Measurements from ENCODE around the gene C16orf96. TPM values are rescaled to one million over a fixed set of nuclear protein-coding genes. Genes with fewer than 3 reads are reported as not detected.

Gene C16orf96
- total and polyA plus RNA-seq, 7 experiments from 2014 or later: 0.17 to 0.70 (median 0.64) TPM; not detected in 2

- CTCF ChIA-PET: interaction anchor here (0.6 to 2.0 kb wide), 5 partner anchors 16 to 61 kb away, joined by 3 to 6 read pairs (median 3); no protein-coding TSS in a partner anchor
- POLR2A ChIA-PET: interaction anchor here (0.9 to 2.0 kb wide), 6 partner anchors 10 to 42 kb away, joined by 3 to 6 read pairs (median 4); no protein-coding TSS in a partner anchor
- H3K4me3 ChIP-seq (ENCODE audit: low read length): no peak overlapping the region
- Mint-ChIP-seq H3K4me1 (peaks cover 27 to 88% (median 55%) of the 10 kb centered on the region in 7 donors), H3K36me3 (peaks cover 7 to 15% (median 11%) of the 10 kb centered on the region in 5 donors), H3K4me3 (peak overlapping the region; percentile 60 to 87 (median 72)), H3K27me3 (no peaks in the 10 kb centered on the region), H3K9me3 (peaks cover 0 to 3% (median 0%) of the 10 kb centered on the region in 11 donors), H3K27ac (peak overlapping the region; percentile 82 to 97 (median 90))
- ATAC-seq (peak; percentile 64), DNase-seq (peak in 7 of 9 donors; percentile 27 to 53 (median 31))
- intact Hi-C loops (cut with micrococcal nuclease): loop anchor here (1.0 kb wide), 1 partner anchor 9 kb away; the partner anchor contains the start of gene CDIP1 (in 2 of the 2)
- peak overlapping the region; percentile 34 for H3K27ac ChIP-seq (ENCODE audit: low read depth, low read length)
- peaks cover 0 to 10% (median 0%) of the 10 kb centered on the region in 3 experiments for H3K36me3 ChIP-seq (ENCODE audit: control insufficient read depth in 2 of 3, insufficient read depth in 3 of 3, low read length in 3 of 3)
- H3K4me1 ChIP-seq (ENCODE audit: control insufficient read depth in 2 of 2, insufficient read depth in 2 of 2, low read length in 2 of 2): peaks cover 0 to 25% of the 10 kb centered on the region in 2 donors
- H3K27me3 ChIP-seq (ENCODE audit: control insufficient read depth in 2 of 2, insufficient read depth in 2 of 2, low read length in 2 of 2): no peaks in the 10 kb centered on the region
- H3K9me3 ChIP-seq (ENCODE audit: control insufficient read depth in 2 of 3, low read length in 3 of 3): no peaks in the 10 kb centered on the region
These were observed 26.8 kb upstream of the C16orf96 start for GRCh38 chr16:4529085-4530060.

- Mint-ChIP-seq H3K4me1 (peaks cover 38 to 96% (median 66%) of the 10 kb centered on the region in 7 donors), H3K9me3 (peaks cover 0 to 3% (median 0%) of the 10 kb centered on the region in 11 donors), H3K4me3 (peak overlapping the region in 1 of 10 donors; percentile 18), H3K36me3 (peaks cover 7 to 15% (median 12%) of the 10 kb centered on the region in 5 donors), H3K27me3 (no peaks in the 10 kb centered on the region), H3K27ac (peak overlapping the region in 5 of 9 donors; percentile 45 to 89 (median 56))
- Histone ChIP-seq H3K36me3 (ENCODE audit: control insufficient read depth in 2 of 3, insufficient read depth in 3 of 3, low read length in 3 of 3) (peaks cover 0 to 10% (median 0%) of the 10 kb centered on the region in 3 experiments), H3K9me3 (ENCODE audit: control insufficient read depth in 2 of 3, low read length in 3 of 3) (no peaks in the 10 kb centered on the region), H3K27ac (ENCODE audit: low read depth, low read length) (no peak overlapping the region), H3K27me3 (ENCODE audit: control insufficient read depth in 2 of 2, insufficient read depth in 2 of 2, low read length in 2 of 2) (no peaks in the 10 kb centered on the region), H3K4me3 (ENCODE audit: low read length) (no peak overlapping the region), H3K4me1 (ENCODE audit: control insufficient read depth in 2 of 2, insufficient read depth in 2 of 2, low read length in 2 of 2) (peaks cover 5 to 43% of the 10 kb centered on the region in 2 donors)
- intact Hi-C loops (cut with micrococcal nuclease): no loop called here
- no peak for DNase-seq
- no peak for ATAC-seq
- ChIA-PET CTCF (interaction anchor here (1.5 to 1.8 kb wide), 2 partner anchors 17 to 24 kb away, joined by 4 to 5 read pairs; no protein-coding TSS in a partner anchor), POLR2A (interaction anchor here (1.5 to 1.8 kb wide), 2 partner anchors 13 to 17 kb away, joined by 4 to 6 read pairs; no protein-coding TSS in a partner anchor)
These were observed 24.3 kb upstream of the C16orf96 start for GRCh38 chr16:4531811-4532210.

GRCh38 chr16:4532238-4532637, 23.9 kb upstream of the C16orf96 start:
- no peak for DNase-seq
- ATAC-seq: no peak
- Mint-ChIP-seq H3K27ac (peak overlapping the region in 6 of 9 donors; percentile 45 to 89 (median 72)), H3K36me3 (peaks cover 7 to 14% (median 12%) of the 10 kb centered on the region in 5 donors), H3K9me3 (peaks cover 0 to 3% (median 0%) of the 10 kb centered on the region in 11 donors), H3K27me3 (no peaks in the 10 kb centered on the region), H3K4me1 (peaks cover 41 to 96% (median 69%) of the 10 kb centered on the region in 7 donors), H3K4me3 (peak overlapping the region in 1 of 10 donors; percentile 18)
- no peak overlapping the region for H3K4me3 ChIP-seq (ENCODE audit: low read length)
- H3K9me3 ChIP-seq (ENCODE audit: control insufficient read depth in 2 of 3, low read length in 3 of 3): no peaks in the 10 kb centered on the region
- H3K27ac ChIP-seq (ENCODE audit: low read depth, low read length): no peak overlapping the region
- peaks cover 5 to 46% of the 10 kb centered on the region in 2 donors for H3K4me1 ChIP-seq (ENCODE audit: control insufficient read depth in 2 of 2, insufficient read depth in 2 of 2, low read length in 2 of 2)
- ChIA-PET POLR2A (interaction anchor here (0.9 to 1.8 kb wide), 3 partner anchors 14 to 54 kb away, joined by 4 to 6 read pairs (median 4); no protein-coding TSS in a partner anchor), CTCF (interaction anchor here (1.5 kb wide), 1 partner anchor 24 kb away, joined by 5 read pairs; no protein-coding TSS in a partner anchor)
- peaks cover 0 to 10% (median 0%) of the 10 kb centered on the region in 3 experiments for H3K36me3 ChIP-seq (ENCODE audit: control insufficient read depth in 2 of 3, insufficient read depth in 3 of 3, low read length in 3 of 3)
- no peaks in the 10 kb centered on the region for H3K27me3 ChIP-seq (ENCODE audit: control insufficient read depth in 2 of 2, insufficient read depth in 2 of 2, low read length in 2 of 2)
- intact Hi-C loops (cut with micrococcal nuclease): no loop called here

GRCh38 chr16:4533490-4533889, 22.6 kb upstream of the C16orf96 start:
- ATAC-seq (no peak), DNase-seq (no peak)
- H3K4me3 ChIP-seq (ENCODE audit: low read length): no peak overlapping the region
- intact Hi-C loops (cut with micrococcal nuclease): no loop called here
- H3K9me3 ChIP-seq (ENCODE audit: control insufficient read depth in 2 of 3, low read length in 3 of 3): no peaks in the 10 kb centered on the region
- H3K27me3 ChIP-seq (ENCODE audit: control insufficient read depth in 2 of 2, insufficient read depth in 2 of 2, low read length in 2 of 2): no peaks in the 10 kb centered on the region
- H3K4me1 ChIP-seq (ENCODE audit: control insufficient read depth in 2 of 2, insufficient read depth in 2 of 2, low read length in 2 of 2): peaks cover 10 to 50% of the 10 kb centered on the region in 2 donors
- POLR2A ChIA-PET: no interaction called here
- no peak overlapping the region for H3K27ac ChIP-seq (ENCODE audit: low read depth, low read length)
- peaks cover 0 to 3% (median 0%) of the 10 kb centered on the region in 11 donors for H3K9me3 Mint-ChIP-seq
- peaks cover 40 to 88% (median 63%) of the 10 kb centered on the region in 7 donors for H3K4me1 Mint-ChIP-seq
- H3K27ac Mint-ChIP-seq: peak overlapping the region in 5 of 9 donors; percentile 49 to 91 (median 82)
- peaks cover 0 to 10% (median 0%) of the 10 kb centered on the region in 3 experiments for H3K36me3 ChIP-seq (ENCODE audit: control insufficient read depth in 2 of 3, insufficient read depth in 3 of 3, low read length in 3 of 3)
- CTCF ChIA-PET: interaction anchor here (1.1 kb wide), 1 partner anchor 28 kb away, joined by 3 read pairs; no protein-coding TSS in a partner anchor
- H3K4me3 Mint-ChIP-seq: peak overlapping the region in 5 of 10 donors; percentile 10 to 75 (median 29)
- H3K36me3 Mint-ChIP-seq: peaks cover 7 to 14% (median 12%) of the 10 kb centered on the region in 5 donors
- no peaks in the 10 kb centered on the region for H3K27me3 Mint-ChIP-seq

- no peaks in the 10 kb centered on the region for H3K27me3 Mint-ChIP-seq
- CTCF ChIA-PET: interaction anchor here (1.0 kb wide), 1 partner anchor 20 kb away, joined by 3 read pairs; no protein-coding TSS in a partner anchor
- peak overlapping the region; percentile 40 for H3K27ac ChIP-seq (ENCODE audit: low read depth, low read length)
- H3K36me3 Mint-ChIP-seq: peaks cover 7 to 18% (median 12%) of the 10 kb centered on the region in 5 donors
- POLR2A ChIA-PET: interaction anchor here (0.8 kb wide), 1 partner anchor 312 kb away, joined by 3 read pairs; no protein-coding TSS in a partner anchor
- no peaks in the 10 kb centered on the region for H3K9me3 ChIP-seq (ENCODE audit: control insufficient read depth in 2 of 3, low read length in 3 of 3)
- H3K27me3 ChIP-seq (ENCODE audit: control insufficient read depth in 2 of 2, insufficient read depth in 2 of 2, low read length in 2 of 2): no peaks in the 10 kb centered on the region
- no peak overlapping the region for H3K4me3 ChIP-seq (ENCODE audit: low read length)
- H3K36me3 ChIP-seq (ENCODE audit: control insufficient read depth in 2 of 3, insufficient read depth in 3 of 3, low read length in 3 of 3): peaks cover 0 to 10% (median 0%) of the 10 kb centered on the region in 3 experiments
- peak in 7 of 9 donors; percentile 29 to 76 (median 43) for DNase-seq
- peaks cover 36 to 85% (median 58%) of the 10 kb centered on the region in 7 donors for H3K4me1 Mint-ChIP-seq
- ATAC-seq: peak; percentile 15
- intact Hi-C loops (cut with micrococcal nuclease): no loop called here
- H3K4me1 ChIP-seq (ENCODE audit: control insufficient read depth in 2 of 2, insufficient read depth in 2 of 2, low read length in 2 of 2): peaks cover 10 to 46% of the 10 kb centered on the region in 2 donors
- H3K9me3 Mint-ChIP-seq: peaks cover 0 to 5% (median 2%) of the 10 kb centered on the region in 11 donors
- peak overlapping the region; percentile 45 to 91 (median 68) for H3K4me3 Mint-ChIP-seq
- peak overlapping the region; percentile 71 to 97 (median 87) for H3K27ac Mint-ChIP-seq
These were observed 21.9 kb upstream of the C16orf96 start for GRCh38 chr16:4534151-4534790.
